Coronary artery (tissue), 2 donors: ENCODE data around the gene FAM222A.

ENCODE experiments used
- DNase-seq: peaks from one replicate; pipeline ENCODE4 v3.0.0-alpha.2; 2017; ENCODE audit warnings: low spot score
- H3K27ac ChIP-seq, 2 donors: fragments of 200-600 bp; sonication (generic); one replicate each; pipeline ENCODE4 v1.5.1; 2016 to 2019
- H3K4me3 ChIP-seq: fragments of 200-600 bp; sonication (generic); 2 replicates; pipeline ENCODE4 v1.5.1; 2016; ENCODE audit warnings: mild to moderate bottlenecking, moderate library complexity
- TF ChIP-seq, protein P1 (sequence below): fragments of 200-600 bp; sonication (generic); IDR thresholded peaks from one replicate; pipeline ENCODE4 v1.5.1; 2019; ENCODE audit warnings: antibody characterized with exemption

FAM222A gene

DNA sequence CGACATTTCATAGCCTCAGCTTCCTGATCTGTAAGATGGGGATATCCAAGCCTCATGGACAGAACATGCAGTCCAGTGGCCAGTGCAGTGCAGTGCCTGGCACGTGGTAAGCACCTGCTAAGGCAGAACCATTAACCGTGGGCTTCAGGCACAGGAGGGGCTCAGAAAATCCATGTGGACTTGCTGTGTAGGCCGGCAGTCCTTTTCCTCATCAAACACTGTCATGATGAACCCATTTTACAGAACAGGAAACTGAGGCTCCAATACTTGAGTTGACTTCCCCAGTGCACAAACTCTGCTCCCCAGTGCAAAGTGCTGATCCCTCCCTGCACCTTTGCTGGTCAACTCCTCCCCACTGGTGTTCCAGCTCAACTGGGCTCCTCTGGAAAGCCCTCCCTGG is 101.6 kb downstream of the FAM222A start:
- no peak for DNase-seq
- no peak overlapping the region for H3K27ac ChIP-seq
- H3K4me3 ChIP-seq, result no peak overlapping the region
- TF ChIP-seq, protein P1, sequence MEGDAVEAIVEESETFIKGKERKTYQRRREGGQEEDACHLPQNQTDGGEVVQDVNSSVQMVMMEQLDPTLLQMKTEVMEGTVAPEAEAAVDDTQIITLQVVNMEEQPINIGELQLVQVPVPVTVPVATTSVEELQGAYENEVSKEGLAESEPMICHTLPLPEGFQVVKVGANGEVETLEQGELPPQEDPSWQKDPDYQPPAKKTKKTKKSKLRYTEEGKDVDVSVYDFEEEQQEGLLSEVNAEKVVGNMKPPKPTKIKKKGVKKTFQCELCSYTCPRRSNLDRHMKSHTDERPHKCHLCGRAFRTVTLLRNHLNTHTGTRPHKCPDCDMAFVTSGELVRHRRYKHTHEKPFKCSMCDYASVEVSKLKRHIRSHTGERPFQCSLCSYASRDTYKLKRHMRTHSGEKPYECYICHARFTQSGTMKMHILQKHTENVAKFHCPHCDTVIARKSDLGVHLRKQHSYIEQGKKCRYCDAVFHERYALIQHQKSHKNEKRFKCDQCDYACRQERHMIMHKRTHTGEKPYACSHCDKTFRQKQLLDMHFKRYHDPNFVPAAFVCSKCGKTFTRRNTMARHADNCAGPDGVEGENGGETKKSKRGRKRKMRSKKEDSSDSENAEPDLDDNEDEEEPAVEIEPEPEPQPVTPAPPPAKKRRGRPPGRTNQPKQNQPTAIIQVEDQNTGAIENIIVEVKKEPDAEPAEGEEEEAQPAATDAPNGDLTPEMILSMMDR, result no peak

DNA sequence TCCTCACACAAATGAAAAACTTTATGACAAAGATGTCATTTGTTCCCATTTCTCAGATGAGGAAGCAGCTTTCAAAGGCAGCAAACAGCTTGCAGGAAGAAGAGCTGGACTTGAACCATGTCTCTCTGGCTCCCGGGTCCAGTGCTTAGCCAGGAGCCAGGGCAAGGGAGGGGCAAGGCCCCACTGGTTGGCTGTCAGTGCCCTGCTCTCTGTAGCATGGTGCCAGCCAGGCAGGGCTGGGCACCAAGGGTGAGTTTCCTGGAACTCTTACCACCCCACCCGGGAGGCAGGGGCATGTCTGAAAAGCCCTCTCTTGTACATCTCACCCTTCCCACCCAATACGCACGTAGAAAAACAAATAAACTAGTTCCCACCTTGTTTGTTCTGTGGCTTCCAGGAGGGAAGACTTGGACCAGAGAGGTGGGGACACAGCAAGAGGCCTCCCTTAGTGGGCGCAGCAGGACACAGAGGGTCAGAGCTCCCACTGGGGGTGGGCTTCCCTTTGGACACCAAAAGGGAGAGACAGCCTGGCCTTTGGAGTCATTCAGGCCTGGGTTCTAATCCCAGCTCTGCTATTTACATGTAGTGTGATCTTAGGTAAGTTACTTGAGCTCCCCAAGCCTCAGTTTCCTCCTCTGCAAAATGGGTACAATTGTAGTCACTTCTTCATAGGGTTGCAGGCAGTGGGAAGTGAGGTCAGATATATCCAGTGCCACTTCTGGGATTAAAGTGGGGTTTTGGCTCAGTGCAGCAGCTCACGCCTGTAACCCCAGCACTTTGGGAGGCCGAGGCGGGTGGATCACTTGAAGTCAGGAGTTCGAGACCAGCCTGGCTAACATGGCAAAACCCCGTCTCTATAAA is 102.4 kb downstream of the FAM222A start:
- no peak overlapping the region for H3K4me3 ChIP-seq

DNA sequence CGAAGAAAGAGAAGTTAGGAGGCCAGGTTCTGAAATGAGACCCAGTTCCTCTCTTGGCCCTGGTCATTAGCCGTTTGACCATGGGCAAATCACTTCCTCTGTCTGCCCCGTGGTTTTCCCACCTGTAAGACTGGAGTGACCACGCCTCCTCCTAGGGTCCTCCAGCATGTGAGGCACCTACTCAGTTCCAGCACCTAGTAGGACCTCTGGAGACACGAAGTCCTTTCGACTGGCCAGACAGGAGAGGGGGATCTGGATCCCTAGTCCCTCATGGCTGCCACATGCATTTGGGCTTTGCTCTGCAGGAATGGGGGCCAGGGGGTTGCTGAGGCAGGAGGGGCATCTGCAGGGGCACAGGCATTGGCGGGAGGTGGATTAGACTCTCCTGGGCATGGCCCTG is 103.2 kb downstream of the FAM222A start:
- TF ChIP-seq, protein P1, result no peak
- Histone ChIP-seq H3K27ac (no peak overlapping the region), H3K4me3 (no peak overlapping the region)
- no peak for DNase-seq

More for the DNA sequence above, 102.4 kb downstream of the FAM222A start:
- no peak for DNase-seq
- H3K27ac ChIP-seq, result no peak overlapping the region
- TF ChIP-seq, protein P1, result no peak

DNA sequence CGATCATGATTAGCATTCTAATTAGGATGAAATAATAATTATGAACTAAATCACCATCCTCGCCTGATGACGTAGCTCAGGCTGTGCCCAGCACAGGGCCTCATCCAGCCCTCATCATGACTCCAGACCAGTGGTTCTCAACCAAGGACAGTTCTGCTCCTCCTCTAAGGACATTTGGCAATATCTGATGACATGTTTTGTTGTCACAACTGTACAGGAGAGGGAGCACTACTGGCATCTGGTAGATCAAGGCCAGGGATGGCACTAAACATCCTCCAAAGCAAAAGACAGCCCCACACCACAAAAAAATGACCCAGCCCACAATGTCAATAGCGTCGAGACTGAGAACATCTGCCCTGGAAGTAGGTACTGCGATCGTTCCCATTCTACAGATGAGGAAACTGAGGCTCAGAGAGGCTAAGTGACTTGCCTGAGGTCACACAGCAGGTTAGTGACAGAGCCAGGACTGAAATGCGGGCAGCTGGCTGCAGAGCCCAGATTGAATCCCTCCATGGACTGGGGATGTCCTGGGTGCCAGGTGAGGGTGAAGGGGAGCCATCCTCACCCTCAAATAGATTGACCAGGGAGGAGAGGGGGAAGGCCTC is 104.1 kb downstream of the FAM222A start:
- TF ChIP-seq, protein P1, result no peak
- Histone ChIP-seq H3K27ac (no peak overlapping the region), H3K4me3 (no peak overlapping the region)
- DNase-seq, result no peak

DNA sequence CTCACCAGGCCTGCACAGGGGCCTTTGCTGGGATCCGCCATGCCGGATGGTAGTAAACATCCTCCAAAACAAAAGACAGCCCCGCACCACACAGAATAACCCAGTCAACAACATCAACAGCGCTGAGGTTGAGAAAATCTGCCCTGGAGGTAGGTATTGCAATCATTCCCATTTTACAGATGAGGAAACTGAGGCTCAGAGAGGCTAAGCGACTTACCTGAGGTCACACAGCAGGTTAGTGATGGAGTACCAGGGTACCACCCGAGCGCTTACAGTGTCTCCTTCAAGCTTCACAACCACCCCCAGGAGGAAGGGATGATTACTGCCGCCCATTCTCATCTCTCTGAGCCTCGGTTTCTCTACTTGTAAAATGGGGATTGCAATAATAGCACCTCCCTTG is 104.6 kb downstream of the FAM222A start:
- Histone ChIP-seq H3K27ac (no peak overlapping the region), H3K4me3 (no peak overlapping the region)
- TF ChIP-seq, protein P1, result no peak
- no peak for DNase-seq

DNA sequence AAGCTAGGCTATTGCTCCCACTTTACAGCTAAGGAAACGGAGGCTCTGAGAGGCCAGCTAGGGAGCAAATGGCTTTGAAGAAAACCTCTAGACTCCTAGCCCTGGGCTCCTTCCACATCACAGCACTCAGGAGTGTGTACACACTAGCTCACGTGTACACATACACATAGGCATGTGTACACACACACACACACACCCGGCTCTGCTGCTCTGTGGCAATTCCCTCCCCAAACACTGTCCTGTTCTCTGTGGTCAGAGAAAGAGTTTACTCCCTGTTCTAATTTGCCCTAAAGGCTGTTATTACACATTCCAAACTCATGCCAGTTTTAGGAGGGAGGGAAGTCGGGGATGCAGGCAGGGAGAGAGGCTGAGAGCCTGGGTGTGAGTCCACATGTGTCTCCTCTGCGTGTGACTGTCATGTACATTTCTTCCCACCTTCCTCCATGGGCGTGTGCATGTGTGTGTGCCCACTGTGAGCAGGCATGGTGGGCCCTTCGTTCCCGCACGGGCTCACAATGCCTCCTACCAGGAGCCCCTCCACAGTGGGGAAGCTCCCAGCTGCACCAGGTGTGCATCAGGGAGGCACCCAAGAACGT is 105.4 kb downstream of the FAM222A start:
- DNase-seq, result no peak
- no peak overlapping the region for H3K4me3 ChIP-seq
- no peak overlapping the region for H3K27ac ChIP-seq
- TF ChIP-seq, protein P1, result no peak
